Measurements from ENCODE around the gene TLR6.

TLR6 gene, protein sequence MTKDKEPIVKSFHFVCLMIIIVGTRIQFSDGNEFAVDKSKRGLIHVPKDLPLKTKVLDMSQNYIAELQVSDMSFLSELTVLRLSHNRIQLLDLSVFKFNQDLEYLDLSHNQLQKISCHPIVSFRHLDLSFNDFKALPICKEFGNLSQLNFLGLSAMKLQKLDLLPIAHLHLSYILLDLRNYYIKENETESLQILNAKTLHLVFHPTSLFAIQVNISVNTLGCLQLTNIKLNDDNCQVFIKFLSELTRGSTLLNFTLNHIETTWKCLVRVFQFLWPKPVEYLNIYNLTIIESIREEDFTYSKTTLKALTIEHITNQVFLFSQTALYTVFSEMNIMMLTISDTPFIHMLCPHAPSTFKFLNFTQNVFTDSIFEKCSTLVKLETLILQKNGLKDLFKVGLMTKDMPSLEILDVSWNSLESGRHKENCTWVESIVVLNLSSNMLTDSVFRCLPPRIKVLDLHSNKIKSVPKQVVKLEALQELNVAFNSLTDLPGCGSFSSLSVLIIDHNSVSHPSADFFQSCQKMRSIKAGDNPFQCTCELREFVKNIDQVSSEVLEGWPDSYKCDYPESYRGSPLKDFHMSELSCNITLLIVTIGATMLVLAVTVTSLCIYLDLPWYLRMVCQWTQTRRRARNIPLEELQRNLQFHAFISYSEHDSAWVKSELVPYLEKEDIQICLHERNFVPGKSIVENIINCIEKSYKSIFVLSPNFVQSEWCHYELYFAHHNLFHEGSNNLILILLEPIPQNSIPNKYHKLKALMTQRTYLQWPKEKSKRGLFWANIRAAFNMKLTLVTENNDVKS

DNA sequence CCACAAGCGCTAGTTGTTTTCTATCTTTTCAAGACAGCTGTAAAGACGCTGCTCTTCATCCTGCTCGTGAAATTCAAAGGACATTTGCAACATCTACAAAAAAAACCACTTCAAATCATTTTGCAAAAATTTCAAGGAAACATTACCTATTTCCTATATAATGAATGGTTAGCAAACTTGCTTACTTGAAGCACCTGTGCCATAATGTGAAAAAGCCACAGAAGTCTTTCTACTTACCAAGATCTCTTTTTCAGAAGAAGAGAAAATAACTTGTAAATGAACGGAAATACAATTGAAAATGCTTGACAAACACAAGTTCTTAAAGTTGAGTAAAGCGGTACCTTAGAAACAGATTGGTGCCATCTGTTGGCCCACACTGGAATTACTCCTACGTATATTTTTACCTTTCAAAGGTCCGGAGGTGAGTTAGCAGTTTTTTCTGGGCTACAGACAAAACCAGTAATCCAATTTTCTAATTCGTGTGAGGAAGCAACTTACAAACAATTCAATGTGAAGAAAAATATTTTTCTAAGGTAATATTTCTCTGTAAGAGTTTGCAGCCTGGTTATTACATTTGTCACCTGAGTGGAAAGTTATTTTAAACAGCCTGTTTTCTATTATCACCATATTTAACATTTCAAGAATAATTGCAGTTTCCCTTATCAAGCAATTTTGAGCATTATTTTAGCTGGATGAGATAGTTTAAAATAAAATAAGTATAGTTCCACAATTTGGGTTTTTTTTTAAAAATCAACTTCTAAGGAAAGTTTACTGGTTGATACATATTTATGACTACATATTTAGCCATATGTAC, at the start of gene TLR6:
TLR6 (minus strand) TSS at position 294 of the 814 bp plus-strand sequence. CDS start 27,344 bp downstream, outside the sequence.
- DNase-seq (peak; percentile 62 to 68), ATAC-seq (peak; percentile 57)
- H3K4me3 Mint-ChIP-seq, result peak within 1 kb of the TSS; percentile 66 to 76
- peak within 1 kb of the TSS; percentile 43 to 98 for H3K27ac Mint-ChIP-seq
- peaks cover 0 to under 1% of the 10 kb centered on the region in 2 donors for H3K9me3 Mint-ChIP-seq
- peaks cover 3% of the 10 kb centered on the region for H3K27me3 Mint-ChIP-seq
- peaks cover 36% of the 10 kb centered on the region for H3K4me1 Mint-ChIP-seq

DNA sequence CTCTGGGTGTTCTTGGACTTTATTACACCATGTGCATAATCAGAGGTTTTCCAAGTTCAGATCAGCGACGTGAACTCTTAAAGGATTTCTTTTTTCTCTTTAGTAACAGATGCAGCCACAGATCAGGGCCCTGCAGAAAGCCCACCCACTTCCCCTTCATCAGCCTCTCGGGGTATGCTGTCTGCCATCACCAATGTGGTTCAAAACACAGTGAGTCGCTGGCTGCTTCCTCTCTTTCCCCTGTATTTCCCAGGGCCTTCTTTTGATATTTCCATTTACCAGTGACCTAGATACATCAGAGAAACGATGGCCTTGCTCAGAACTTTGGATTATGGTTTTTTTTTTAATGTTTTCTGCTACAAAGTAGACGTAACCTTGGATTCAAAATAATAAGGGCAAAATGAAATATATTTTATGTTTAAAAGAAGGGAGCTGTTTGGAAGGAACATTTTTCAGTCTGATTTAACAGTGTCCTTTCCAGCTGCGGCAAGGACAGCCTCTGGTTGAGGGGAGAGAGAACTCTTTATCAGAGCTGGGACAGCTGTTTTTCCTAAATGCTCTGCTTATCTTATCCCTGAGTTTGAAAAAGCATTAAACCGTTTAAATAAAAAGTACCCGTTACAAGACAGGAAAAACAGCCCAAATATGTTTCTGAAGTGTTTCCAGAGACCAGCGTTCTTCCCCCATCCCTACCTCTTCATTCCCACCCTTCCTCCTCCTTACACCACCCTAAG, 49.2 kb upstream of the TLR6 start:
- DNase-seq (no peak), ATAC-seq (no peak)
- H3K27me3 Mint-ChIP-seq, result no peaks in the 10 kb centered on the region
- peaks cover 9% of the 10 kb centered on the region for H3K4me1 Mint-ChIP-seq
- no peak overlapping the region for H3K27ac Mint-ChIP-seq
- no peak overlapping the region for H3K4me3 Mint-ChIP-seq
- H3K9me3 Mint-ChIP-seq, result no peaks in the 10 kb centered on the region

DNA sequence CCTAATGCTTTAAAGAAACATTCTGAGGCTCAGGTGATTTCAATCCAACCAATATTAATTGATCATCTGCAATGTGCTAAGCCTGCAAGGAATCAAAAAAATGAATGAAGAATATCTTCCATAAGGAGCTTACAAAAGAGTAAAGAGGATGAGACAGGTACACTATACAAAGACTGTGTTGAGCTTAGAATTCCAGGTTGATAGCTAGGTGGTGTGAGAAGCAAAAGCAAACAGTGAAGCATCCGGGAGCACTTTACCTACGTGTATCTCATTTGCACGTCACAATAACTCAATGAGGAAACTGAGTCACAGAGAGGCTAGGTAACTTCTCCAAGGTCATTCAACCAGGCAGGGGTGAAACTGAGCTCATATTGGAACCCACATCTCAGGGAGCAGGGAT, 48.1 kb upstream of the TLR6 start:
- DNase-seq, result no peak
- no peak for ATAC-seq
- no peaks in the 10 kb centered on the region for H3K9me3 Mint-ChIP-seq
- no peak overlapping the region for H3K27ac Mint-ChIP-seq
- H3K4me3 Mint-ChIP-seq, result no peak overlapping the region
- H3K27me3 Mint-ChIP-seq, result no peaks in the 10 kb centered on the region
- H3K4me1 Mint-ChIP-seq, result peaks cover 9% of the 10 kb centered on the region

DNA sequence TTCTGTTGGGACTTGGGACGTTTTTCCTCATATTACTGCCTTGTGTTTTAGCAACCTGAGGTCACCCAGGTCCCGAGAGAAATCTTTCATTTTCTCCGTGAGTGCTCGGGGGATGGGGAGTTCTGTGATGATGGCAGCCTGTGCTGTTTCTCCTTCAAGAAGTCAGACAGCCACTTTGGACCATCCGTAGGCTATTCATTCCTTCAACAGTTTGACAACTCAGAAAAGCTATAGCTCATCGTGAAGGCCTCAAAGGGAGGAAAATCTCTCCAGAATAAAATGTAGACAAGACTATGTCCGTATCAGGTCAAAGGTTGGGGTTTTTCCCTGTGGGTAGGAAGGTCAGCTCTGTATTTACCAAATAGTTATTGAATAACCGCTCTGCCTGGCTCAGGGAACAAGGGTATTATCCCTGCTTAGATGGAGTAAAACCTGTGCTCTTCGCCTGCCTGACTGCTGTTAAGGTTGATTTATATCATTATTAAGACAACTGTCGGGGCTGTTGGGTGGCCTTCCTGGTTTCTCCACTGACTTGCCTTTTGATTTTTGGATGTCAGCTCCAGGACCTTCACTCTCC, 47.6 kb upstream of the TLR6 start:
- Mint-ChIP-seq H3K27ac (no peak overlapping the region), H3K9me3 (no peaks in the 10 kb centered on the region), H3K4me1 (peaks cover 9% of the 10 kb centered on the region), H3K4me3 (no peak overlapping the region), H3K27me3 (no peaks in the 10 kb centered on the region)
- ATAC-seq, result no peak
- no peak for DNase-seq

DNA sequence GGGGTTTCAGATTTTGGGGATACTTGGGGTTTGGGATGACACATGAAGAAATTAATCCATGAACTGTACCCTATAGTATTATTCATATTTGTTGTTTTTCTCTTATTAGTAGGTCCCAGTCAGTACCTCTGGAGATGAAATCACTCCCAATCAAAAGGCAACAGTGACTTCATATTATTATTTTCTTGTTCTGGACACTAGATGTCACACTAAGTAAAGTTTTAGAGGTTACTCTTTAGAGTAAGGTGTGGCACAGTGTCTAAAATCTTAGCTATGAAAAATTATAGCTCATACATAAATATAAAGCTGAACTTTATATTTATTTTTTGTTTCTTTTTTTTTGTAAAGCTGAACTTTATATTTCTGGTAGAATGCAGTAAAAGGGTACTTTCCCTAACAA, 46.1 kb upstream of the TLR6 start:
- Mint-ChIP-seq H3K27me3 (no peaks in the 10 kb centered on the region), H3K4me1 (peaks cover 9% of the 10 kb centered on the region), H3K9me3 (no peaks in the 10 kb centered on the region), H3K27ac (no peak overlapping the region), H3K4me3 (no peak overlapping the region)
- ATAC-seq (peak; percentile 75), DNase-seq (no peak)

DNA sequence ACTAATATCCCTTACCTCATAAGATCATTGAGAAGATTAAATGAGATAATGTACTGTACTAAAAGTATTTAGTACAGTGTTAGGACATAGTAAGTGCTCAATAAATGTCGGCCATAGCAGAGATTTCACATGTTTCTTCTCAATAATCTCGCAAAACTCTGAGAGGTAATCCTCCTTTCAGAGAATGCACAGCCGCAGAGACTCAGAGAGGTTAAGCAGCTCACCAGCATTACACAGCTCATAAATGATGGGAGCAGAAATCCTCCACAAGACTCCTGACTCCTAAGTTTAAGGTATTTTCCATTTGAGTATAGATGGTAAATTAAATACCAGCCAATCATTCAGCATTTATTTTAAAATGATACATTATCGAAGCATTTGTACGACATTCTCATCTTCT, 45.6 kb upstream of the TLR6 start:
- Mint-ChIP-seq H3K27me3 (no peaks in the 10 kb centered on the region), H3K27ac (no peak overlapping the region), H3K4me3 (no peak overlapping the region), H3K9me3 (no peaks in the 10 kb centered on the region), H3K4me1 (peaks cover 9% of the 10 kb centered on the region)
- DNase-seq (no peak), ATAC-seq (no peak)

DNA sequence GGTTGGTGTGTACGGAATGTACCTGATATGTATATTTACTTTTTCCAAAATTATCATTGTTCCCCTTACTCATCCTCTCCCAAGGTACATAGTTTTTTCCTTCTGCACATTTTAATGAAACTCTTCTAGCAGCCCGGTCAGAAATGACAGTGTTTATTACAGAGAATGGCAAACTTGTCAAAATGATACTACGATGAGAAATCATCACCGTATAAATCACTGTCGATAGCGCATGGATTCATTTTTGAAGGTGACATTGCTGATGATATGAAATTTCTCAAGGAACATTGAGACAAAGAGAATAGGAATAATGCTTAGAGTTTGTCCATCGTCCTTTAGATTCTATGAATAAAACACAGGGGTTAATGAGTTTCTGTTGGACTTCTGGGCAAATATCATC, 41.6 kb upstream of the TLR6 start:
- Mint-ChIP-seq H3K4me3 (no peak overlapping the region), H3K4me1 (peaks cover 32% of the 10 kb centered on the region), H3K9me3 (no peaks in the 10 kb centered on the region), H3K27ac (no peak overlapping the region), H3K27me3 (peaks cover 10% of the 10 kb centered on the region)
- ATAC-seq (no peak), DNase-seq (no peak)

DNA sequence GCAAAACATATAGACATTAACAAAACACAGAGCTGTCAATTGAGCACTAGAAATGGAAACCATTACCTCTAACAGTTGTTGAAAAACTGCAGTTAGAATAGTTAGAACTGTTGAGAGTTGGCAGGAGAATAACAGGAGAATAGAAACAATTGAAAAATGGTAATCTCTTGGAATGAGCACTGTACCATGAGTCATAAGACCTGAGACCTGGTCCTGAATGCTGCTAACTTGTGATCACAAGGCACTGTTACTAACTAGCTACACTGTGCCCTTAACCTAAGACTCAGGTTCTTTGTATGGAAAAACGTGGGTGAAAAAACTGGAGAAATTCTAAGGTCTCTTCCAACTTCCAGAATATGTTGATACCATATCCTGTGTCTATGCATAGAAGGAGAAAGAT, 40.3 kb upstream of the TLR6 start:
- peaks cover 10% of the 10 kb centered on the region for H3K27me3 Mint-ChIP-seq
- ATAC-seq (peak; percentile 43), DNase-seq (no peak)
- H3K4me1 Mint-ChIP-seq, result peaks cover 32% of the 10 kb centered on the region
- no peak overlapping the region for H3K27ac Mint-ChIP-seq
- no peaks in the 10 kb centered on the region for H3K9me3 Mint-ChIP-seq
- H3K4me3 Mint-ChIP-seq, result no peak overlapping the region

DNA sequence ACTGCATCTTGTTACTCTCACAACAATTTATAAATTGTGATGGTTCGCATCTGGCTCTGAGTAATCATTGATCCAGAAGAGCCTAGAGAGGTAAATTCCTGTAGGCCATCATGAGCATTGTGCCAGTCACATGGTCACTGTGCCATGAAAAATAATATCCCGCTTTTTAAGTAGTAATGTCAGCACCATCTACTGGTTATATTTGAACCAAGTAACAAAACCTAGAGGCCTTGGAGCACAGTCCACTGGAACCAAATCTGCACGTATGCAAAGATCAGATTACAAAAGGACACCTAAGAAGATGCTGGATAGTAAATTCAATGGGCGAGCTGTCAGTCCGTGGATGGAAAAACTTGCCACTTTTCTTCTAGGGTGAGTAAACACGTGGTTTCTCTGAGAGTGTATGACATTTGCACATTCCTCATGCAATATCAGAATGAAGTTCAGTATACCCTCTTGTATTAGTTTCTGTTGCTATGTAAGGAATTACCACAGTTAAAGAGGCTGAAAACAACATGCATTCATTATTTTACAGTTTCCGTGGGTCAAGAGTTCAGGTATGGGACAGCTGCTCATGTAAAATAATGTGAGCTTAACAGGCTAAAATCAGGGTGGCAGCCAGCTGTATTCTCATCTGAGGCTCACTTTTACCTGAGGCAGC, 37.8 kb upstream of the TLR6 start:
- Mint-ChIP-seq H3K9me3 (no peaks in the 10 kb centered on the region), H3K27ac (peak overlapping the region in 1 of 2 donors; percentile 52), H3K4me3 (no peak overlapping the region), H3K27me3 (peaks cover 10% of the 10 kb centered on the region), H3K4me1 (peaks cover 54% of the 10 kb centered on the region)
- DNase-seq (no peak), ATAC-seq (peak; percentile 52)

DNA sequence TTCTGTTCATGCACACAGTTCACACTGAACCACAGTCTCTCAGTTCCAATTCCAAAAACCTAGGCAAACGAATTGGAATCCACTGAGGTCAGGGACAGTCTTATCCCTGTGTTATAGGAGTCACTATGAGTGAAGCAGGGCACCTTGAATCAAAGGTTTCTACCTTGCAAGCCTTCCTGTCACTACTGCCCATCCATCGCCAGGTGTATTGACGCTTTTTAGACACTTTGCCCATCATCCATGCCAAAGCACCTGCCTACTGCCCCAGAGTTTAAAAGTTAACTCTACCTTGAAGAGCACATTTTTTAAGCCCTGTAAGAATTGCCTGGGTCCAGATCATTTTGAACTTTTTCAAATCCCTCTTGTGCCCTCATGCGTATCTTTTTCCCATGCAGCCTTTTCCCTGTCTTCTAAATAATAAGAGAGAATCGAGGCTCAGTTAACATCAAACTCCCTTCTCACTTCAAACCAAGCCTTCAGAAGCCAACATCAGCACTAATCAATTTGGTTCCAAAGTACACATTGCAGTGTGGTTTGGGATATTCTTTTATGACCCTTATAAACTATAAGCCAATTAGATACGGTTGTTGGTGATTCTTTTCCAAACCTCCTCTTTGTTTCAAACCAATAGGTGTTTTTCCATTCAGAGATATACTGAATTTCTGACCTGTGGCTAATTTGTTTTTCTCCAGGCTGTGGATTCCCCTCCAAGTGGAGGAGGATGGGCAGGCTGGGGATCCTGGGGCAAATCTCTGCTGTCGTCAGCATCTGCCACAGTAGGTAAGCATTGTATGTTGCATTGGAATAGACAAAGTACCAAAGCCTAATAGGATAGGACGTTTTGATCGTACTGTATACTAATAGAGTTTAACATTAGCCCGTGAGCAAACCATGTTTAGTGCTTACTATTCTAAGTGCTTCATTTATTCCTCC, 34.7 kb upstream of the TLR6 start:
- no peak overlapping the region for H3K4me3 Mint-ChIP-seq
- H3K9me3 Mint-ChIP-seq, result no peaks in the 10 kb centered on the region
- H3K27me3 Mint-ChIP-seq, result peaks cover 5% of the 10 kb centered on the region
- ATAC-seq, result no peak
- DNase-seq, result no peak
- H3K27ac Mint-ChIP-seq, result no peak overlapping the region
- peaks cover 58% of the 10 kb centered on the region for H3K4me1 Mint-ChIP-seq

DNA sequence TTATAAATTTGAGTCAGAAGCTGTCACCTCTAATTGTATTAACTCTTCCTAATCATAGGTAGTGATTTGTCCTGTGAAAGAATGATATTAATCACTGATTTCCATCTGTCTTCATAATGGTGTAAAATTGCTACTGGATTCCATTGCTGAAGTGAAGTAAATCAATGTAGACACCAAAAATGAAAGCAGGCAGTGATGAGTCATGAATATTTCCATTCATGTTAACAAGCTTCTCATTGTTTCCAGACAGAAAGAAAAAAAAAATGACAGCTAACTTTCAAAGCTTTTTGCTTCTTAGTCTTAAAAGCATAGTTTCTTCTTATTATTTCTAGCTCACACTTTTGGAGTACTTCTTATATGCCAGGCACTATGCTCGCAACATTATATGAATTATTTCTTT, 32.5 kb upstream of the TLR6 start:
- DNase-seq (no peak), ATAC-seq (peak; percentile 79)
- Mint-ChIP-seq H3K27me3 (no peaks in the 10 kb centered on the region), H3K9me3 (no peaks in the 10 kb centered on the region), H3K4me1 (peaks cover 49% of the 10 kb centered on the region), H3K27ac (peak overlapping the region; percentile 90), H3K4me3 (peak overlapping the region; percentile 18 to 46)

DNA sequence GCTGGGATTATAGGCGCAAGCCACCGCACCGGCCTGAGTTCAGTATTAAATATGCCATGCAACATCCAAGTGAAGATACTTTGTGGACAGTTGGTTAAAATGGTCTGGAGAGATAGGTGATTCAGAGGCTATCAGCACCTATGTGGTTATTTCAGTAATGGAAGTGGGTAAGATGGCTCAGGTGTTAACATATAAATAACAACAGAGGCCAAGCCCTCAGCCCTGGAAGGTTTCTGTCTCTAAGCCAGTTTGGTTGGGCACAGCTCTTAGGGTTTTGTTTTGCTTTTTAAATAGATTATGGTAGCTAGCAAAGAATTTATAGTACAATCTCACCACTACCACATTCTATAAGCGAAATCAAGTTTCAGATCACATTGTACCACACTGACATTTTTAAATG, 27.6 kb upstream of the TLR6 start:
- no peak overlapping the region for H3K27ac Mint-ChIP-seq
- H3K27me3 Mint-ChIP-seq, result no peaks in the 10 kb centered on the region
- H3K4me3 Mint-ChIP-seq, result no peak overlapping the region
- no peaks in the 10 kb centered on the region for H3K9me3 Mint-ChIP-seq
- DNase-seq (no peak), ATAC-seq (no peak)
- H3K4me1 Mint-ChIP-seq, result peaks cover 19% of the 10 kb centered on the region

DNA sequence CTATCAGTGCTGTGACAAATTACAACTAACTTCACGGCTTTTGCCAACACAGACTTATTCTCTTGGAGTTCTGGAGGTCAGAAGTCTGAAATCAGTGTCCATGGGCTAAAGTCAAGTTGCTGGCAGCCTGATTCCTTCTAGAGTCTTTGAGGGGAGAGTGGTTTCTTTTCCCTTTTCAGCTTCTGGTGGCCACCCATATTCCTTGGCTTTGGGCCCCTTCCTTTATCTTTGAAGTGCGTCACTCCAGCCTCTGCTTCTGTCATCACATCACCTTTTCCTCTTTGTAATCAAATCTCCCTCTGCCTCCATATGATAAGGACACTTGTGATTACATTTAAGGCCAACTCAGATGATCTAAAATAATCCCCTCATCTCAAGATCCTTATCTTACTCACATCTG, 20.0 kb upstream of the TLR6 start:
- peaks cover 22% of the 10 kb centered on the region for H3K27me3 Mint-ChIP-seq
- DNase-seq, result no peak

More for the DNA sequence above, 20.0 kb upstream of the TLR6 start:
- Mint-ChIP-seq H3K9me3 (no peaks in the 10 kb centered on the region), H3K4me1 (no peaks in the 10 kb centered on the region), H3K27ac (no peak overlapping the region), H3K4me3 (no peak overlapping the region)
- no peak for ATAC-seq
